ENCODE data around the gene PPP2R2D. TPM values are rescaled to one million over a fixed set of nuclear protein-coding genes. Genes with fewer than 3 reads are reported as not detected.

PPP2R2D gene
- total RNA-seq, 4 donors from 2014 or later, result 39.2 to 79.0 (median 52.9) TPM

DNA sequence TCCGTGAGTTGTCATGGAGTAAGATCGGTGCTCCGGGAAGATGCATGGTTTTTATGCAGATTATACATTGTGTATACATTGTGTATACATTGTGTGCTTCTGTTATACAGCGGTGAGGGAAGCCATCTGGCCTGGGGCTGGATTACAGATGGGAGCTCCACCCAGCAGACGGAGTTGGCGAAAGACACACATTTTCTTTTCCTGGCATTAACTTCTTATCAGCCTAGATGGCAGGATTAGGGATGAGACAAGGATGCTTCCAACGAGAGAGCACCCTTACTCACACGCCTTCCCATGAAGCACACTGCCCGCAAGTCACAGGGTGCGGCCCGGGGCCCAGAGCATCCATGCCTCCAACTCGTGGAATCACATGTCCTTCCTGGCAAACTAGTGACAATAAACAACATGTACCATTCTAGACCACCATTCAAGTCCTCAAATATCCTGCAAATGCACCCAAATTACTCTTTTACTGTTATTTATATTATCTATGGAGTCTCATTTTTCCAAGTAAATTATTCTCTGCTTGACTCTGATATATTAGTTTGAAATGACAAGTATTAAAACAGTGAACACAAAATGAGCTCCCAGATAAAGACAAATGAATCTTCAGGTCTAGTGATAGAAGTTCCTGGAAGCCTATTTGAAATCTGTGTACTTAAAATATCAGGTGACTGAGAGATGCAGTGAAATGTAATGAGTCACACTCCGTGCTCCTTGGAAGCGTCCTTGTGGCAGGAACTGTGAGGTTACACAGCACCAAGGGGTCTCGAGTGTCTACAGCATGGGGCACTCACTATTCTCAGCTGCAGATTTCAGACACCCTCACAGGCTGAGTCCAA lies 29.8 kb upstream of the PPP2R2D start:
- intact Hi-C loops (cut with DNase I; ENCODE audit: low total_unique reads) (no loop called here), in situ Hi-C loops (cut with MboI; ENCODE audit: low pct_ligation_motif_present in 1 of 4, low pct_unique_long_range_greater_than_20kb in 1 of 4, low sequenced_read_pairs in 3 of 4) (no loop called here)
- Histone ChIP-seq H3K27me3 (peaks cover 20% of the 10 kb centered on the region), H3K9me3 (no peaks in the 10 kb centered on the region), H3K27ac (no peak overlapping the region), H3K4me1 (peaks cover 0 to 7% (median 2%) of the 10 kb centered on the region in 4 donors), H3K36me3 (no peaks in the 10 kb centered on the region), H3K4me3 (no peak overlapping the region)
- TF ChIP-seq POLR2AphosphoS5 (IDR thresholded peaks at IDR 0.05) (no peak), EP300 (IDR thresholded peaks at IDR 0.05; ENCODE audit: low read depth) (no peak), POLR2A (IDR thresholded peaks at IDR 0.05) (no peak)
- TF ChIP-seq, protein P1, sequence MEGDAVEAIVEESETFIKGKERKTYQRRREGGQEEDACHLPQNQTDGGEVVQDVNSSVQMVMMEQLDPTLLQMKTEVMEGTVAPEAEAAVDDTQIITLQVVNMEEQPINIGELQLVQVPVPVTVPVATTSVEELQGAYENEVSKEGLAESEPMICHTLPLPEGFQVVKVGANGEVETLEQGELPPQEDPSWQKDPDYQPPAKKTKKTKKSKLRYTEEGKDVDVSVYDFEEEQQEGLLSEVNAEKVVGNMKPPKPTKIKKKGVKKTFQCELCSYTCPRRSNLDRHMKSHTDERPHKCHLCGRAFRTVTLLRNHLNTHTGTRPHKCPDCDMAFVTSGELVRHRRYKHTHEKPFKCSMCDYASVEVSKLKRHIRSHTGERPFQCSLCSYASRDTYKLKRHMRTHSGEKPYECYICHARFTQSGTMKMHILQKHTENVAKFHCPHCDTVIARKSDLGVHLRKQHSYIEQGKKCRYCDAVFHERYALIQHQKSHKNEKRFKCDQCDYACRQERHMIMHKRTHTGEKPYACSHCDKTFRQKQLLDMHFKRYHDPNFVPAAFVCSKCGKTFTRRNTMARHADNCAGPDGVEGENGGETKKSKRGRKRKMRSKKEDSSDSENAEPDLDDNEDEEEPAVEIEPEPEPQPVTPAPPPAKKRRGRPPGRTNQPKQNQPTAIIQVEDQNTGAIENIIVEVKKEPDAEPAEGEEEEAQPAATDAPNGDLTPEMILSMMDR (IDR thresholded peaks at IDR 0.05), result no peak
- DNase-seq, result no peak
- 60 to 67% methylated on average over 4 to 15 of the region's 15 CpGs for WGBS, 2 donors (ENCODE audit: low coverage in 1 of 2)

DNA sequence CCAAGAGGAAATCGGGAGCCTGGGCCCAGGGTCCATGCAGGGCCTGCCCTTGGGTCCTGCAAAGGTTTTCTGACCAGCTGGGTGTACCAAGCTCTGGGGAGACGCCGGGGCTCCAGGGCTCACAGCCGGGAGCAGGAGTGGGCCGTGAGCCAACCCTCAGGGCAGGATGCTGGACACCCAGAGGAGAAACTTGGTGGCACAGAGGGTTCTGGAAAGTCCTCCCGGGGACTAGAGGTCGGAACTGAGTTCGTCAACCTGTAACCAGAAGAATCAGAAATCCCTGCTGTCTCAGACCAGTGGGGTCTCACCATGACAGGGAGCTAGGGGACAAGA lies 29.2 kb upstream of the PPP2R2D start:
- Histone ChIP-seq H3K36me3 (no peaks in the 10 kb centered on the region), H3K9me3 (no peaks in the 10 kb centered on the region), H3K27me3 (peaks cover 26% of the 10 kb centered on the region), H3K4me3 (no peak overlapping the region), H3K4me1 (peaks cover 0 to 7% (median 2%) of the 10 kb centered on the region in 4 donors), H3K27ac (no peak overlapping the region)
- TF ChIP-seq POLR2A (IDR thresholded peaks at IDR 0.05), result no peak
- TF ChIP-seq POLR2AphosphoS5 (IDR thresholded peaks at IDR 0.05), result no peak
- TF ChIP-seq, protein P1 (IDR thresholded peaks at IDR 0.05), result no peak
- no peak for TF ChIP-seq EP300 (IDR thresholded peaks at IDR 0.05; ENCODE audit: low read depth)
- intact Hi-C loops (cut with DNase I; ENCODE audit: low total_unique reads) (no loop called here), in situ Hi-C loops (cut with MboI; ENCODE audit: low pct_ligation_motif_present in 1 of 4, low pct_unique_long_range_greater_than_20kb in 1 of 4, low sequenced_read_pairs in 3 of 4) (no loop called here)
- WGBS, 2 donors (ENCODE audit: low coverage in 1 of 2), result 80% methylated on average over 6 of the region's 8 CpGs; no CpG with 5 or more reads in 1 of the 2 donors
- DNase-seq, result no peak

DNA sequence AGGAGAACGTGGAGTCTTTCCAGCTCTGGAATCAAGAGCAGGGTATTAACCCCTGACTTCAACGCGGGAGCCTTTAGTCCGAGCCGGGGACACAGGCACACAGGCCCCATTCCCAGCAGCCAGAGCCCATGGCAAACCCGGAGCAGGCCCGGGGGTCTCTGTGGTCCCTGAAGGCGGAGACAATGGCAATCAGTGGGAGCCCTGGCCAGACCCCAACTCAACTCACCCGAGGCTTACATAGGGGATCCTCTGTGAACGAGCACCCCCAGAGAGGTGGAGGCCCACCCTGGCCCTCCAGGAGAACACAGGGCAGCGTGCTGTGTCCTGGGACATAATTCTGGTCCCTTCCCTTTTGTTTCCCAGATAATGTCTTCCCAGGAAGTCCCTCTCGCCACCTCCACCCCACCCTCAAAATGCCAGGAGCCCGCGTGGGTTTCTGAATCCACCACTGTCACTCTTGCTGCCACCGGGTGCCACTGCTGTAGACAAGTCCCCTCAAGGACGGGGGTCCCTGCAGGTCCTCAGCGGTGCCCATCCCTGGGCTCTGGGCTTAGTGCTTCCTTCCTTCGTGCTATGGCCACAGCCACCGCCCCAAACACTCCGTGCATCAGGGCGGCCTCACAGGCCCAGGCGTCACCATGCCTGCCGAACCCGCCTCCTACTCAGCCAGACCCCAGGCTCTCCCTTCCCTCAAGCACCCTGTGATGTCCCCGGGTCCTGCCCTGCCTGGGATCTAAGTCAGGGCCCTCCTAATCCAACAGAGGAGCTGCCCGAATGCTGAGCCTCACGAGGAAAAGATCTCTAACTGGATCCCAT lies 28.6 kb upstream of the PPP2R2D start:
- no peak overlapping the region for H3K4me3 ChIP-seq
- peaks cover 0 to 7% (median 2%) of the 10 kb centered on the region in 4 donors for H3K4me1 ChIP-seq
- intact Hi-C loops (cut with DNase I; ENCODE audit: low total_unique reads) (no loop called here), in situ Hi-C loops (cut with MboI; ENCODE audit: low pct_ligation_motif_present in 1 of 4, low pct_unique_long_range_greater_than_20kb in 1 of 4, low sequenced_read_pairs in 3 of 4) (no loop called here)
- TF ChIP-seq EP300 (IDR thresholded peaks at IDR 0.05; ENCODE audit: low read depth), result no peak
- no peak for TF ChIP-seq POLR2AphosphoS5 (IDR thresholded peaks at IDR 0.05)
- TF ChIP-seq POLR2A (IDR thresholded peaks at IDR 0.05), result no peak
- TF ChIP-seq, protein P1 (IDR thresholded peaks at IDR 0.05), result no peak
- H3K27me3 ChIP-seq, result peaks cover 27% of the 10 kb centered on the region
- H3K27ac ChIP-seq, result no peak overlapping the region
- H3K36me3 ChIP-seq, result no peaks in the 10 kb centered on the region
- DNase-seq, result no peak
- WGBS, 2 donors (ENCODE audit: low coverage in 1 of 2), result 81% methylated on average over 4 to 24 of the region's 27 CpGs
- no peaks in the 10 kb centered on the region for H3K9me3 ChIP-seq

DNA sequence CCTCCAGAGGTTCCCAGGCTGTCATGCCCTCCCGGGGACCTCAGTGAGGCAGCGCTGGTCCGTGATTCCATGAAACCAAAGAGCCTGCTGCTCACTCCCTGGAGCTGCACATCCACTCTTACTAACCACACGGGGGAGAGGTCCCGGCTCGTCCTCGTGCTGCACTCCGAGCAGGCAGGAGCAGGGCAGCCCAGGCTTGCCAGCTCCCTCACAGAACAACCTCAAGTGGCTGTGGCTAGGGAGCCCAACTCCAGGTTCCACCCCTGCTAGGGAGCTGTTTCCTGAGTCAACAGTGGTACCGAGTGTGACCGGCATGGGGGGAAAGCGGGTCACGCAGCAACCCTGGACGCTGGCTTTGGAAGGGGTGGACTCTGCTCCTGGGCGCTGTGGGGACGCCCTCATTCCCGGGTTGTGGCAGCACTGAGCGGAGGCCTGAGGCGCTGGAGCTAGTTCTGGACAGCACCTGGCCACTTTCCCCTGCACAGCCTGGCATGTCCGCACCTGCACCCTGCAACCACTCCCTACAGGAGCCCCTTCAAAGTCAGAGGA lies 27.9 kb upstream of the PPP2R2D start:
- peaks cover 30% of the 10 kb centered on the region for H3K27me3 ChIP-seq
- intact Hi-C loops (cut with DNase I; ENCODE audit: low total_unique reads), result no loop called here
- H3K9me3 ChIP-seq, result no peaks in the 10 kb centered on the region
- H3K36me3 ChIP-seq, result no peaks in the 10 kb centered on the region
- 78% methylated on average over 17 of the region's 19 CpGs; no CpG with 5 or more reads in 1 of the 2 donors for WGBS, 2 donors (ENCODE audit: low coverage in 1 of 2)
- no peak for DNase-seq
- TF ChIP-seq EP300 (IDR thresholded peaks at IDR 0.05; ENCODE audit: low read depth) (no peak), POLR2A (IDR thresholded peaks at IDR 0.05) (no peak)
- TF ChIP-seq, protein P1 (IDR thresholded peaks at IDR 0.05), result no peak
- no peak overlapping the region for H3K27ac ChIP-seq
- H3K4me1 ChIP-seq, result peaks cover 0 to 7% (median 2%) of the 10 kb centered on the region in 4 donors
- no peak overlapping the region for H3K4me3 ChIP-seq
- in situ Hi-C loops (cut with MboI; ENCODE audit: low pct_ligation_motif_present in 1 of 4, low pct_unique_long_range_greater_than_20kb in 1 of 4, low sequenced_read_pairs in 3 of 4), result no loop called here

Data from transverse colon (tissue), 4 donors.